GM19467 (cell line): Measurements from ENCODE around the gene MFAP4.
"Not testable (repeated sequence)": the region's sequence is repeated elsewhere in the genome, so short reads cannot be mapped to it uniquely, and the experiment has no call there.

Experiments used
- ATAC-seq: cut with Tn5 transposase; IDR thresholded peaks from one replicate; pipeline ENCODE4 v1.9.1; 2021; ENCODE audit warnings: mild to moderate bottlenecking, moderate library complexity; ENCODE audit not compliant: unreplicated experiment

The MFAP4 gene

GRCh38 chr17:19354748-19355147 is 32.2 kb downstream of the MFAP4 start:
- ATAC-seq: no peak

- not testable (repeated sequence) for ATAC-seq
These were observed 33.6 kb downstream of the MFAP4 start for GRCh38 chr17:19353401-19353800.

- ATAC-seq: no peak
These were observed 38.2 kb downstream of the MFAP4 start for GRCh38 chr17:19348806-19349205.

GRCh38 chr17:19348081-19348650 is 38.8 kb downstream of the MFAP4 start:
- no peak for ATAC-seq

- no peak for ATAC-seq
These were observed 39.5 kb downstream of the MFAP4 start for GRCh38 chr17:19347323-19348080.

- ATAC-seq: no peak
These were observed 40.4 kb downstream of the MFAP4 start for GRCh38 chr17:19346351-19347255.

- ATAC-seq: no peak
These were observed 41.3 kb downstream of the MFAP4 start for GRCh38 chr17:19345486-19346350.

- no peak for ATAC-seq
These were observed 41.9 kb downstream of the MFAP4 start for GRCh38 chr17:19345067-19345460.

GRCh38 chr17:19344311-19345066 is 42.5 kb downstream of the MFAP4 start:
- ATAC-seq: no peak

GRCh38 chr17:19343671-19344151 is 43.3 kb downstream of the MFAP4 start:
- no peak for ATAC-seq

- no peak for ATAC-seq
These were observed 43.7 kb downstream of the MFAP4 start for GRCh38 chr17:19343256-19343630.

- ATAC-seq: no peak
These were observed 44.3 kb downstream of the MFAP4 start for GRCh38 chr17:19342611-19343255.

- ATAC-seq: no peak
These were observed 45.1 kb downstream of the MFAP4 start for GRCh38 chr17:19341641-19342610.

GRCh38 chr17:19341211-19341631 is 45.8 kb downstream of the MFAP4 start:
- no peak for ATAC-seq

- ATAC-seq: no peak
These were observed 47.6 kb downstream of the MFAP4 start for GRCh38 chr17:19339341-19339815.

GRCh38 chr17:19338031-19338990 is 48.7 kb downstream of the MFAP4 start:
- ATAC-seq: no peak

GRCh38 chr17:19337712-19338023 is 49.3 kb downstream of the MFAP4 start:
- no peak for ATAC-seq
